NCI-H510A (cell line): ENCODE measurements around the gene POC5.
A peak's percentile ranks its signal among the peaks of the same experiment; 100 is the strongest.
"Not testable (repeated sequence)": the region's sequence is repeated elsewhere in the genome, so short reads cannot be mapped to it uniquely, and the experiment has no call there.

Experiments used
- DNase-seq: peaks from one replicate; lab custom pipeline; 2025; lab: John Stamatoyannopoulos, UW

The POC5 gene

DNA sequence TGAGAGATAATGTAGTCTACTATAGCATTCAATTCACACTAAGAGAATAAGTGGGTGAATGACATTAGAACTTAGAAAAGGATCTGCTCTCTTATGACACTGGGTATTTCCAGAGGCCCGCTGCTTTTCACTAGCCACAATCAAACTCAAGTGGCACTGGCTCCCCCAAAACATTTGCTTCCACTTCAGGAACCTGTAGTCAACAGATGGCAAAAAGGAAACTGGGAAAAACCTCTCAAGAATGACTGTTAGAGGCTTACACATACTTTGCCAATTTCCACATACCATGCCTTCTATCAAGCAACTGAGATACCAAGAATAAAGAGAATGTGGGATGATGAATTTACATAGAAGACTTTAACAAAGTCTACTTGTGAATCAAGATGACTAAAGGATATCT, 11.2 kb downstream of the POC5 start:
- DNase-seq, result no peak

DNA sequence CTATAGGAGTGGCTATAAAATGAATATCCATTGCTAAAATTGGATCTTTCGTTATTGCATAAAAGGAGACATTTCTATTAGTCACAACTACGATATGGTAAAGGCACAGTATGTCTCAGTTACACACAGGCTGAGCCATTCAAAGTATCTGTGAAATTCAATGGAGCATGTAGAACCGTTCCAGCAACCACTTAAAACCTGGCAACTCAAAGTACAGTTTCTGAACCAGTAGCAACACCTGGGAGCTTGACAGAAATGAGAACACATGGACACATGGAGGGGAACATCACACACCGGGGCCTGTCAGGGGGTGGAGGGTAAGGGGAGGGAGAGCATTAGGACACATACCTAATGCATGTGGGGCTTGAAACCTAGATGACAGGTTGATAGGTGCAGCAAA, 15.4 kb downstream of the POC5 start:
- DNase-seq, result no peak

DNA sequence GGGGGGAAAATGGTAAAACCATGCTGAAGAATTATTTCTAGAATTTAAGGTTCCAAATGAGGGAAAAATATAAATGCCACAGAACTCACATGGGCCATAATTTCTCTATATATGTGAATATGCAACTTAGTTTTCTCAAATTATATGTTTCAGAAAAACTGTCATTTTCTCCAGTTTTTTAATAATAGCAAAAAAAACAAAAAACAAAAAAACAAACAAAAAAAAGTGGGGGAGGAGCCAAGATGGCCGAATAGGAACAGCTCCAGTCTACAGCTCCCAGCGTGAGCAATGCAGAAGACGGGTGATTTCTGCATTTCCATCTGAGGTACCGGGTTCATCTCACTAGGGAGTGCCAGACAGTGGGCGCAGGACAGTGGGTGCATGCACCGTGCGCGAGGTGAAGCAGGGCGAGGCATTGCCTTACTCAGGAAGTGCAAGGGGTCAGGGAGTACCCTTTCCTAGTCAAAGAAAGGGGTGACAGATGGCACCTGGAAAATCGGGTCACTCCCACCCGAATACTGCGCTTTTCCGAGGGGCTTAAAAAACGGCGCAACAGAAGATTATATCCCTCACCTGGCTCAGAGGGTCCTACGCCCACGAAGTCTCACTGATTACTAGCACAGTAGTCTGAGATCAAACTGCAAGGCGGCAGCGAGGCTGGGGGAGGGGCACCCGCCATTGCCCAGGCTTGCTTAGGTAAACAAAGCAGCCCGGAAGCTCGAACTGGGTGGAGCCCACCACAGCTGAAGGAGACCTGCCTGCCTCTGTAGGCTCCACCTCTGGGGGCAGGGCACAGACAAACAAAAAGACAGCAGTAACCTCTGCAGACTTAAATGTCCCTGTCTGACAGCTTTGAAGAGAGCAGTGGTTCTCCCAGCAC, 21.5 kb downstream of the POC5 start:
- DNase-seq, result not testable (repeated sequence)

GRCh38 chr5:75694781-75695180, 22.5 kb downstream of the POC5 start:
- DNase-seq, result no peak

DNA sequence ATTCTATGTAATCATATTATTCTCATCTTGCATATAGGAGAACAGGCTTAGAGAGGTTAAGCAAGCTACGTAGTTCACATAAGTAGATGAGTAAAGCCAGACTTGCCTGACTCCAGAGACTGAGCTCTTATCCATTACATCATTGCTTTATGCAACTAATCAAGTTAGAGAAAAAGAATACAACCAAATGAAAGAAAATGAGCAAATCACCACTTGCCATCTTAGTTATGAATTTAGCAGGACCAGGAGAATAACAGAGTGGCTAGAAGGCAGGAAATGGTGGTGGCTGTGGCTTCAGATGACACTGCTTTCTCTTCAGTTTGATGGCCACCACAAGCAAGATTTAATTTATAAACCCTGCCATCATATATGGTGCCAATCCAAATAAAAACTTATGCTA, 26.6 kb downstream of the POC5 start:
- no peak for DNase-seq

- DNase-seq, result no peak
Observed at GRCh38 chr5:75686480-75686879, 30.8 kb downstream of the POC5 start.

DNA sequence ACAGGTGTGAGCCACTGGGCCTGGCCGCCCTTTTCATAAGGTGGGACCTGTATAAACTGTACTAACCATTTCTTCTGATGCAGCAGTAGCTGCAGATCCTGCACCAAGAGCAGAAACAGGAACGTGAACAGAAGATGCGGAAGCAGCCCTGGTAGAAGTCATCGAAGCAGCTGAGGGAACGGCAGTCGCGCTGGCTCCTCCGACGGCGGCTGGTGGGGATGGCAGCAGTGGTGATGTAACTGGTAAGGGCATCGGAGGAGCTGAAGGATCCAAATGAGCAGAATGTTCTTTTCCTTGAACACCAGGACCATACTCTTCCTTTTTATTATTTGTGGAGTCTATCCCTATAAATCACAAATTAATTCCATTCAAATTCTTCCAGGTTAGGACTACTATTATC, 32.1 kb downstream of the POC5 start:
- DNase-seq, result no peak

DNA sequence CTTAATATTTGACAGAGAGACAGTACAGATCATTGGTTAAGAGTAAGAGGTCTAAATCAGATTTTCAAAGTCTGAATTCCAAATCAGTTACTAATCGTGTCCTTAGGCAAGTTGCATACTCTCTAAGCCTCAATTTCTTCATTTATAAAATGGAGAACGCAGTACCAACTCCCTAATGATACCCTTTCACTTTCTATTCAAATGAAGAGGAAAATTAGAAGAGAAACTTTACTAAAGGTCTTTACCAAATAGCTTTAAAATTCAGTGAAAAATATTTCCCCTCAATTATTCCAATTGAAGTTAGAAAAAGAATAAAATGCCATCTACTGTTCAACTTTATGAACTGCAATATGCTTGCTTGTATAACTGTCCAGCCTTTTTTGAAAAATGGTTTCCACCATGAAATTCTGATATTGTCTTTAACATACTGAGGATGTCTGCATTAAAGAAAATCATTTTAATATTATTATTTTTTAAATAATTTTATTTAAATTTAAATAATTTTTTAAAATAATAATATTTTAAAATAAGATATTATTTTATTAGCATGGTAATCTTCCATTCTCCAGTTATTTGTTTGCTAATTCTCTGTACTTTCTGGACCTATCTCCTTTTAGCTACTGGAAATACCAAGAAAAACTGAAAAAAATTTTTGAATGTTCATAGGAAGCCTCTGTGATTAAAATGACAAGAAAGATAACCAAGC, 36.0 kb downstream of the POC5 start:
- DNase-seq, result no peak

DNA sequence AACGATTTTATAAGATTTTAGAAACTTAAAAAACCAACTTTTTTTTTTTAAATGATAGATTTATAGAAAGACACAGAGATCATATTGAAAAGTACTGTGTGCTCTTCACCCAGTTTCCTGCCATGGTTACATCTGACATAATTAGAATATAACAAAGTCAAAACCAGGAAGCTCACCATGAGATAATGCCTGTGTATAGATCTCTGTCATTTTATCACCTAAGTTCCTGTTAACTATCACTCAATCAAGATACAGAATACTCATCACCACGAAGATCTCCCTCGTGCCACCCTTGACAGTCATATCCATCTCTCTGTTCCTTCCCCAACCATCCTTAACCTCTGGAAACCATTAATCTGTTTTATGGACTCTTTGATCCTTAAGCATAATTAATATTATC, 39.1 kb downstream of the POC5 start:
- no peak for DNase-seq

GRCh38 chr5:75677607-75678006, 39.6 kb downstream of the POC5 start:
- DNase-seq, result no peak

DNA sequence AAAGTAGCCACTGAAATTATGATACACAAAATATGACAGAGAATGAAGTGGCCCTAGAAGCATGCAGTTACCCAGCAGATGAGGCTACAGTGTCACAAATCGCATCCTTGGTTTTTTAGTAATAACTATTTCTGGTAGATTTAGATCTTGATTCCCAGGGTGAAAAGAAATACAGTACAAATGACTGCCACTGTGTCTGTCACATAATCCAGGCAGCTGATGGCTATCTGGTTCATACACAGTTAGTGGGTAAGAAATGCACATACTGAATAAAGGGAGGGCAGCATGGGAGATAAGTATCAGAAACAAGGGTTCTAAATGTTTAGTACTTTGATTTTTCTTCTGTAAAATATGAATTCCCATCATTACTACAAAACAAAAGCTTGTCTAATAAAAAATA, 41.5 kb downstream of the POC5 start:
- DNase-seq, result no peak

DNA sequence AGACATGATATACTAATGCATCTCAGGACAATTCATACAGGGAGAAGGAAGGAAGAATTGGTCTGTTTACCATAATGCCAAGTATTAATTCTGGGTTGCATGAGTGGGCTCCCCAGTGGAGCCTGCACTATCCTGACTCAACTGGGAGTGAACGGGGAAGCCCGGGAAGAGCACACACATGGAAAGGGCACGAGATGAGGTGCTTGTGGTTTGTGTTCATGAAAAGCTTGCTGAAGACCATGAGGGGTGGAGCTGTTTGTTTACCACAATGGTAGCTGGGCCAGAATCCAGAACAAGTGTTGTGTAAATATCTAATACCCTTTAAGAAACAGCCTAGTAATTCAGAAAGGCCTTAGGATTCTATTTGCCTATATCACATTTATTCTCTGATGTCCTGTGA, 44.6 kb downstream of the POC5 start:
- DNase-seq, result no peak

- DNase-seq, result no peak
Observed at GRCh38 chr5:75671506-75671905, 45.7 kb downstream of the POC5 start.

DNA sequence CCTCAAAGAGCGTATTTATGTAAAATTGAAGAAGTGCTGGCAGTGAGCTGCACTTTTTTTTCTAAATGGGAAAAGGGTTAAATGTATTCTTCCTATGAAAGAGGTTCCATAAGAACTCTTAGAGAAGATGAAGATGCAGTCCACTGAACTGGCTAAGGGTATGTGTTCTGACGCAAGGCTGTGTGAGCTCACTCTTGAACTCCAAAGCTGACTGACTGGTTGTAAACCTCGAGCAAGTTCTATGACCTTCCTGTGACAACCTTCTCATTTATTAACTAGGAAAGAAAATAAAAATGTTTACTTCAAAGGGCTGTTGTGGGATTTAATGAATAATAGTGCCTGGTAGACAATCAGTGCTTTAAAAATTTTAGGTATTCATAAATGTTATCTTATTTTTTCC, 46.7 kb downstream of the POC5 start:
- no peak for DNase-seq

GRCh38 chr5:75668977-75669689, 48.1 kb downstream of the POC5 start:
- peak; percentile 18 for DNase-seq

DNA sequence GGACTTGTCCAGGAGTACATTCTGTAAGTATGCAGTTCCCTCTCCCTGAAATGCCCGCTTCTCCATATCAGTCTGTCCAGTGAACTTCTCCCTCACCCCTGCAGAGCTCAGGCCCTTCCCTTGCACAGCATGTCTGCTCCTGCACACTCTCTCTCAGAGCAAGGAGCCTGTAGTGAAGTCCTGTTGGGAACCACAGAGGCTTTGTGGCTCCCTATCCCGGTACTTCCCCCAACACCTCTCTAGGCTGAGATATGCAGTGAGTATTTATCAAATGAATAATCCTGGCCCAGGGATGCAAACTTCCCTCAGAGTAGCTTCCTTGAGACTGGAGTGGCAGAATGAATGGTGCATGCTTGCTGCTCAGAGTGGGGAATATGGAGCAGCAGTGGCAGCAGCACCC, 48.8 kb downstream of the POC5 start:
- no peak for DNase-seq

DNA sequence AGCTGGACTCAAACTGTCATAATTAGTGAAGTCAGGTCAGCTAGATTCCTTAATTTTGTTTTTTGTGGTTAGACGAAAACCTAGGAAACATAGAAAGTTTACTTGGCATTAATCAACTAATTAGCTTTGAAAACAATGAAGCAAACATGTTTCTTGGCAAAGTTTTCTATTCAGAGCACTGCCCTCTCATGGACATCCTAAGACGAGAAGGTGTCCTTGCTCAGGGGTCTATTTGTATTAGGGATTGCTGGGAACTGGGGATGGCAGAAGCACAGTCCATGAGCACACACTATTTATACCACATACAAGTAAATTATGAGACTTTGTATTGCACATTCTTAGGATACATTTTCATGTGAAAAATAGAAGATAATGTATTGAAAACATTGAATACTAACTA, 49.7 kb downstream of the POC5 start:
- no peak for DNase-seq

DNA sequence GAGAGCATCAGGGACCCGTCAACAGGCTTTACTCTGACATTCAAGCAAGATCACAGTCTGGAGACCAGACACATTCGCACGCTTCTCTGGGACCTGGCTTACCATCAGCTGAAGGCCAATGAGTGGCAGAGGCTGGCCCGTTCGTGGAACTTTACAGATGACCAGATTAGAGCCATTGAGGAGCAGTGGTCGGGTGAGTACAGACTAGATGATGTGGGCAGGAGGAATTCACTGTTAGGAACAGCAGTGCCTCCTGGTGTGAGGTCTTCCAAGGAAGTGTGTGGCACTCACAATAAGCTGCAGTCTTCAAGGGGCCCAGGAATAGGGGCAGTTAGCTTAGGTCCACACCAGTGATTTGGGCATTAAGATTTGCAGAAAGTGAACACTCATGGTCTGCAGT, 50.4 kb downstream of the POC5 start:
- no peak for DNase-seq

DNA sequence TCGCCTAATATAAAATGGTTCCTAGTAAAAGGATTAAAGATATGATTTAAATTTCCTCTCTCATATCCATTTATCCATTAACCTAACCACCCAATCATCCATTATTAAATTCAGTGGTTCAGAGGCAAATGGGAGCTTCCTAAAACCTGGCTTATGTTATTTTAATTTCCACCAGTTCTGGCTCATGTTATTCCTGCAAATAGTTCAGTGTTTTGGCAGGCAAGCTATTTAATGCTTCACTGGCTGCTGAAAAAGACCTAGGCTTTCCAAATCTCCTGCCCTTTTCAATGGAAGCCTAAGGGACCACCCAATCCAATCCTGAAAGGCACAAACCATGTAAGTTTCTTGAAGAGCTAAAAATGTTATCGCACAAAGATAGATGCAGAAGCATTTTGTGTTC, 52.3 kb downstream of the POC5 start:
- DNase-seq, result no peak

- DNase-seq, result no peak
Observed at GRCh38 chr5:75663579-75664284, 53.5 kb downstream of the POC5 start.

DNA sequence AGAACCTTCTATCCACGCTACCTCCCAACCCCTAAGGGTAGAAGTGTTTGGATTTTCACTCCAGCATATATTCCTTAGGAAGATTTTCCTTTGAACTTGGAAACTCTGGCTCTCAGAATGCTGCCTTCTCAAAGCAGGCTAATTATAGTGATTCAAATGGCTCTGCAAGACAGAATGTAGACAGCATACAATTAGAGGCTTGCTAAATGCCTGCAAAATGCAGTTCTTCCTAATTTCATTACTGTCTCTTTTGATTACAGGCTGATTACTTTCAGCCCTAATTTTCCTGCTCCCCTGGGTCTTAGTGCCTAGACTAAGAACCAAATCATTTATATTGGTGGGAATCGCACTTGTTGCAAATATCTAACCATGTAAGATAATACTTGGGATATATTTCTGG, 55.2 kb downstream of the POC5 start:
- no peak for DNase-seq
